GM12892 (cell line): ENCODE measurements around the gene INSIG1.

ENCODE experiments used
- POLR2A ChIP-seq: IDR thresholded peaks from 2 replicates; pipeline ENCODE4 v1.6.1; 2011; ENCODE audit warnings: low read depth, low read length, control low read depth
- POLR2AphosphoS5 ChIP-seq: IDR thresholded peaks from 2 replicates; pipeline ENCODE4 v1.6.1; 2011; ENCODE audit warnings: low read depth, low read length, control low read depth
- TAF1 ChIP-seq: IDR thresholded peaks from 2 replicates; pipeline ENCODE4 v1.6.1; 2011; ENCODE audit warnings: low read depth, mild to moderate bottlenecking, control low read depth, low read length, borderline replicate concordance

- no peak for TF ChIP-seq POLR2AphosphoS5
- no peak for TF ChIP-seq POLR2A
- TF ChIP-seq TAF1: no peak
Measured at GRCh38 chr7:155287284-155287935, 10.3 kb upstream of the INSIG1 start.
